Activated naive CD8-positive, alpha-beta T cell treated with anti-CD3 and anti-CD28 coated beads, Interleukin-2, amount 50 U/mL, for 24 hours (primary cell): ENCODE data around the gene FAT1.
"Not testable (repeated sequence)": the region's sequence is repeated elsewhere in the genome, so short reads cannot be mapped to it uniquely, and the experiment has no call there.

Source experiments
- ATAC-seq: fragments of 150-1000 bp; cut with Tn5 transposase; one replicate; pipeline ENCODE4 v1.10.0; 2021
- DNase-seq: peaks from one replicate; pipeline ENCODE4 v3.0.0; 2021
- H3K27ac Mint-ChIP-seq: one replicate; pipeline ENCODE4 v1.8.0; 2021; ENCODE audit warnings: mild to moderate bottlenecking, mixed read lengths
- H3K27me3 Mint-ChIP-seq: one replicate; pipeline ENCODE4 v1.8.0; 2021; ENCODE audit warnings: mixed read lengths
- H3K36me3 Mint-ChIP-seq: one replicate; pipeline ENCODE4 v1.8.0; 2021; ENCODE audit warnings: low read depth, mixed read lengths
- H3K4me1 Mint-ChIP-seq: one replicate; pipeline ENCODE4 v1.8.0; 2021; ENCODE audit warnings: mixed read lengths
- H3K4me3 Mint-ChIP-seq: one replicate; pipeline ENCODE4 v1.8.0; 2021; ENCODE audit warnings: mild to moderate bottlenecking, moderate library complexity, mixed read lengths
- H3K9me3 Mint-ChIP-seq: one replicate; pipeline ENCODE4 v1.8.0; 2021; ENCODE audit warnings: mixed read lengths

Gene FAT1

DNA sequence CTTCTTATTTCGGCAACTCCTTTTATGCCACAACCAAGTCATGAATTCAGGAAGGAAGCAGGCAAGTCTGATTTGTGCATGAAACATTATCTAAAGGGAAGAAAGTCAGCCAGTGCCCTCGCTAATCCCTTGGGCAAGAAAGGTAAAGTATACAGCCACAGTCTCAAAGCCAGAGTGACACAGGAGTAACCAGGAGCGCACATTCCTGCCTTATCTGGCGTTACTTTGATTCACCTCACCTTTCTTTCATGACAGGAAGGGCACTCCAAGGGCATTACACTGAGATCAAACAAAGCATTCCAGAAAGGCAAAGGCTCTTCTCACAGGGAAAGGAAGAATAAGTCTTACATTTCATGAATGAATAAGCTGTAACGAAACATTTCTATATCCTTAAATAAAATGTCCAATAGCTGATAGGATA is 38.8 kb downstream of the FAT1 start:
- no peak overlapping the region for H3K4me3 Mint-ChIP-seq
- DNase-seq (no peak), ATAC-seq (no peak)
- H3K27me3 Mint-ChIP-seq: no peaks in the 10 kb centered on the region
- H3K36me3 Mint-ChIP-seq: no peaks in the 10 kb centered on the region
- no peaks in the 10 kb centered on the region for H3K4me1 Mint-ChIP-seq
- H3K27ac Mint-ChIP-seq: no peak overlapping the region
- H3K9me3 Mint-ChIP-seq: peaks cover 15% of the 10 kb centered on the region

DNA sequence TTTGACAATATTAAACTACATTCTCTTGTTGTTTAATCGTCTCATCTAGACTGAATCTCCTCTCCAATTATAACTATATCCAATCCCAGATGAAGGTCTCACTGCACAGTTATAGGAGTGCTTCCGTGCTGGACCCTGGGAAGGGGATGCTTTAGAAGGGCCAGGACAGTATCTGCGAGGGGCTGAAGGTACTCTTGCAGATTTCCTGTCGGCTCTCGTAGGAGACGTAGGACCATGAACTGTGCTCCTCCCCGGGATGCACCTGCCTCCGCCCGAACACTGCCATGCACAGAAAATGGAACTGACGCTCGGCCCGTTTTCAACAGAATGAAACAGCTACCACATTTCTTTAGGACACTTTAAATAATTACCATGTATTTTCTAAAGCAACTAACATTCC is 39.4 kb downstream of the FAT1 start:
- H3K27me3 Mint-ChIP-seq: no peaks in the 10 kb centered on the region
- no peaks in the 10 kb centered on the region for H3K36me3 Mint-ChIP-seq
- ATAC-seq (no peak), DNase-seq (no peak)
- no peaks in the 10 kb centered on the region for H3K4me1 Mint-ChIP-seq
- peaks cover 8% of the 10 kb centered on the region for H3K9me3 Mint-ChIP-seq
- H3K4me3 Mint-ChIP-seq: no peak overlapping the region
- H3K27ac Mint-ChIP-seq: no peak overlapping the region

DNA sequence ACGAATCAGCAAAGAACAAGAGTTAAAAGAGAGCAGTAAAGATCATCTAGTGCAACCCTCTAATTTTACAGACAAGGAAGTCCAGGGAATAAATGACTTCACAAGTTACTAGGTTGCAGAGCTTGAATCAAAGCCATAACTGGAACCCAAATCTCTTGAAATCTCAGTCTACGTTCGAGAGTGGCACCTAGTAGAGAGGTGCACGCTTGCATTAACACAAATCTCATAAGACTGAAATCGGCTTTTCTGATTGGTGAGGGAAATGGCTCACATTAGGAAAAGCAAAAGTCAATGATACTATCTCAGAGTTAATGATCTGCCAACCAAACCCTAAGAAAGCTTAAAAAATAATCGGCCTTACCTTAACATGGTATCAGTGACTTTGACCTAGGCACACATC is 43.0 kb downstream of the FAT1 start:
- Mint-ChIP-seq H3K27ac (no peak overlapping the region), H3K4me1 (no peaks in the 10 kb centered on the region), H3K36me3 (no peaks in the 10 kb centered on the region), H3K4me3 (no peak overlapping the region), H3K27me3 (no peaks in the 10 kb centered on the region), H3K9me3 (peaks cover 8% of the 10 kb centered on the region)
- no peak for ATAC-seq
- DNase-seq: no peak

DNA sequence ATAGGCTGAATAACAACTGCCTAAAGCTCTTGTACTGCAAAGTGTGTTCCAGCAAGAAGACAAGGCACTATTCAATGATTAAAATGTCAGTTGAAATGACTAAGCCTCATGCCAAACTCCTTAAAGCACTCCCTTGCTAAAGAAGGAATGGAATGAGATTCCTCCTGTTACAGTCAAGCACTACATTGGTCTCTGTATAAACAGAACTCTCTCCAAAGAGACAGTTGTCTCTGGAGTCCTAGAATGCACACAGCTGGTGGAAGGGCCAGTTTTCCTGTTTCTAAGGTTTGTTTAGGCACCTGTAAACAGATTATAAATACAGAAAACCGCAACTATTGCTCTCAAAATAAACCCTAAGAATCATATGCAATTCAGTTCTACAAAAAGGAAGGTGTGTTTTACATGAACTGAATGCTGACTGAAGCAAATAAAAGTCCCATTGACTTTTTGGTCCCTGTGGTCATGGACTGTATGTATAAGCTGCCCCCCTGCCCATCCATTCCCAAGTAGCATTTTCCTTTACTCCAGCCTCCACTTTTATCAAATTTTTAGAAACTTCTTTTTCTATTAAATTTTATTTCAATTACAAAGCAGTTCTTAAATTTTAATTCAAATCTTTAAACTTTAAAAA is 47.0 kb downstream of the FAT1 start:
- ATAC-seq: no peak
- Mint-ChIP-seq H3K27ac (no peak overlapping the region), H3K4me3 (no peak overlapping the region), H3K27me3 (no peaks in the 10 kb centered on the region), H3K9me3 (peaks cover 7% of the 10 kb centered on the region), H3K4me1 (no peaks in the 10 kb centered on the region), H3K36me3 (no peaks in the 10 kb centered on the region)
- no peak for DNase-seq

DNA sequence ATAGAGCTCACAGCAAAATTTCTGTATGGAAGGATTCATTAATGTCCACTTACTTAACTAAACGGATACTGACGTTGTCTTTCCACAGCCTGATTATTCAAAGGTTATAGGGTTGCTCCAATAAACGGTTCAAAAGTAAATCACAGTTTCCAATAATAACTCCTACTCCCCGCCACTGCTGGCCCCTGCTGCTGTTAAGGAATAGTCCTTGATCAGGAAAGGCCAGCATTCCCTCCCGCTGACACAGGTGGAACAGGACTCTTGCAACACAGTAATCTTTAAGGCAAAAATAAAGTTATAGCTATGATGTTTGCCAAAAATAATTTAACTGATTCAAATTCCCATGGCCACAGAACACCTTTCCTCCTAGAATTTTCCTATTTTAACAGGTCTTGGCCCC is 53.9 kb downstream of the FAT1 start:
- Mint-ChIP-seq H3K36me3 (no peaks in the 10 kb centered on the region), H3K4me3 (no peak overlapping the region), H3K9me3 (no peaks in the 10 kb centered on the region), H3K4me1 (no peaks in the 10 kb centered on the region), H3K27me3 (no peaks in the 10 kb centered on the region), H3K27ac (no peak overlapping the region)
- ATAC-seq (no peak), DNase-seq (no peak)

DNA sequence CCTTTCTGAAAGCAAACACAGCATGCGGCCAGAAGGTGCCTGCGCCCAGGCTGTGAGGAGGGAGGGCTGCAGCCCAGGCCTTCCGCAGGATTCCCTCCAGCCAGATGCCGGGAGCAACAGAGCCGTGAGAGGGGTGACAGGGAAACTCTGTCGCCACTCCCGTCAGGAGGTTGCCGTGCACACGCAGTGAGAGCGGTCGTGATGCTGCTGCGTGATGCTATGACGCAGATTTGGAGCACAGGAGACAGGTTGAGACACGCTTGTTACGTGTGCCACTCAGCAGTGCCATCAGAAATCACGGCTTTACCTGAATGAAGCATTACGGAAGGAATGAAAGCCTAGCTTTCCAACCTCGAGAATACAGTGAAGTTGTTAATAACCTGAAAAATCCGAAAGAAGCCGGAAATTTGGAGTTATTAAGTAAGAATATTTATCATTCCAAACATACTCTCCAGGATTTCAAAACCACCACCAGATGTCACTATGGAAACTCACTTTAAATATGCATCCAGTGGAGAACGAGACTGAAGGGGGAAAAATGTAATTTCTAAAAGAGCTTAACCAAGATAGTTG is 54.4 kb downstream of the FAT1 start:
- Mint-ChIP-seq H3K4me3 (no peak overlapping the region), H3K4me1 (no peaks in the 10 kb centered on the region), H3K27me3 (no peaks in the 10 kb centered on the region), H3K9me3 (no peaks in the 10 kb centered on the region), H3K36me3 (no peaks in the 10 kb centered on the region), H3K27ac (no peak overlapping the region)
- ATAC-seq (no peak), DNase-seq (no peak)

DNA sequence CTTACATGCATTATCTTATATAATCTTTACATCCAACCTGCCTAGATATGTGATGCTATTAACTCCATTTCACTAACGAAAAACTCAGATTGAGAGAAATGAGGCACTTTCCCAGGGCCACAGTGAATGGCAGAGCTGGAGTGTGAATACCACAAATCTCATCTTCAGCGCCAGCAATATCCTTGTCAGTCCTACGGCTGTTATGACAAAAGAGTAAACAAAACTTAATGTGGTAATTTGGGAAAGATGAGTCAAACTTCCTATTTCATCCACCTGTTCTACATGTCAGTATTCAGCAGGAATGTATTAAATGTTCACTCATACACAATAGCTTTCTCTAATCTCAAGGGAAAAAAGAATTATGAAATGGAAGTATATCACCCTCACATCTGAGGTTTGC is 56.9 kb downstream of the FAT1 start:
- Mint-ChIP-seq H3K27ac (no peak overlapping the region), H3K27me3 (no peaks in the 10 kb centered on the region), H3K4me1 (no peaks in the 10 kb centered on the region), H3K9me3 (no peaks in the 10 kb centered on the region), H3K36me3 (no peaks in the 10 kb centered on the region), H3K4me3 (no peak overlapping the region)
- DNase-seq (no peak), ATAC-seq (no peak)

DNA sequence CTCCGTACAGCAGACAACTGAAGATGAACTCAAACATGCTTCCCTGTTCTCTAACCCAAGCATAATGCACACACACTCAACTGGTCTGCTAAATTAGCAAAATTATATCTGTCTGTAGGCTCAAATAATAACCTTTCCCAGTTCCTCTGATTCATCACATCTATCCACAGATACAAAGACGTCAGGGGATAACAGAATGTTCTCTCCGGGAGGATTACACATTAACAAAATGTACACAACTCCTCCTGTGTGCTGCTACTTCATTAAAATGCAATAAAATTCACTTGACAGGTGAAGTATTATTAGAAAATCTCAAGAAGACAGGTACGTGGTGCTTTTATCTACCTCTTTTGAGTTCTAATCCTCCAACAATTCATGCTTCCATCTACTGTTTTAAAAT is 57.4 kb downstream of the FAT1 start:
- H3K9me3 Mint-ChIP-seq: no peaks in the 10 kb centered on the region
- H3K4me3 Mint-ChIP-seq: no peak overlapping the region
- DNase-seq (no peak), ATAC-seq (no peak)
- no peaks in the 10 kb centered on the region for H3K4me1 Mint-ChIP-seq
- no peak overlapping the region for H3K27ac Mint-ChIP-seq
- no peaks in the 10 kb centered on the region for H3K27me3 Mint-ChIP-seq
- H3K36me3 Mint-ChIP-seq: no peaks in the 10 kb centered on the region

DNA sequence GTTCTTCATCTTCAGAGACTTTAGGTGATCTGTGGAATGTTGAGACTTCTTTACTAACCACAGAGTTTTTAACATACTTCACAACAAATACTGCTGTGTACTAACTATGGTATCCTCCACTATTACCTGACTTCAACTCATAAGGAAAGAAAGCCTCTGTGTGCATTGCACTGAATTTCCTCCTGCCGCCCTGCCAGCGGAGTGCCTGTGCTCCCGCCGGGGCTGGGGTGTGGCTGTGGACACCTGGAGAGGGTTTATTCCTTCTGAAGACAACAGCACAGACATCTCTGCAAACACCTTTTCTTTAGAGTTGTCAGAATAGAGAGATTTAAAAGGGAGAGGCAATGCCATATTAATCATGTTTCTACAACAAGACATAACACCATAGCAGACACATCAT is 63.3 kb downstream of the FAT1 start:
- H3K36me3 Mint-ChIP-seq: no peaks in the 10 kb centered on the region
- no peak overlapping the region for H3K27ac Mint-ChIP-seq
- no peaks in the 10 kb centered on the region for H3K4me1 Mint-ChIP-seq
- H3K27me3 Mint-ChIP-seq: no peaks in the 10 kb centered on the region
- DNase-seq (no peak), ATAC-seq (no peak)
- peaks cover 3% of the 10 kb centered on the region for H3K9me3 Mint-ChIP-seq
- no peak overlapping the region for H3K4me3 Mint-ChIP-seq

DNA sequence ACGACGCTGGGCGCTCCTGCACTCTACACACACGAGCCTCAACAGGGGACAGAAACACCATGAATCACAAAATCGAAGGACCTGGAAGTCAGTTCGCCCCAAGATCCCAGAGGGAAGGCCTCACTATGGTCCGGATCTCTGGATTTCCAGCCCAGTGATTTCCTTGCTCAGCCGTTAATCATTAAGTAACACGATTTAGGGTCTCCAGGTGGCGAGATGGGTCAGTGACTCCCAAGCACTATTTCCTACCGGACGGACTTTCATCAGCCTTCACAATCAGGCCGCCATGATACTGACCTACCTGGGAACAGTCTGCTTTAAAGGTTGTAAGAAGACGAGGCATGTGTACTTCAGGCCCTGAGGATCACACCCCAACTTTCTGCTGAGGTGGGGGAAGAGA is 63.7 kb downstream of the FAT1 start:
- DNase-seq (no peak), ATAC-seq (no peak)
- no peak overlapping the region for H3K4me3 Mint-ChIP-seq
- H3K27ac Mint-ChIP-seq: no peak overlapping the region
- H3K27me3 Mint-ChIP-seq: no peaks in the 10 kb centered on the region
- H3K9me3 Mint-ChIP-seq: peaks cover 3% of the 10 kb centered on the region
- no peaks in the 10 kb centered on the region for H3K4me1 Mint-ChIP-seq
- no peaks in the 10 kb centered on the region for H3K36me3 Mint-ChIP-seq

DNA sequence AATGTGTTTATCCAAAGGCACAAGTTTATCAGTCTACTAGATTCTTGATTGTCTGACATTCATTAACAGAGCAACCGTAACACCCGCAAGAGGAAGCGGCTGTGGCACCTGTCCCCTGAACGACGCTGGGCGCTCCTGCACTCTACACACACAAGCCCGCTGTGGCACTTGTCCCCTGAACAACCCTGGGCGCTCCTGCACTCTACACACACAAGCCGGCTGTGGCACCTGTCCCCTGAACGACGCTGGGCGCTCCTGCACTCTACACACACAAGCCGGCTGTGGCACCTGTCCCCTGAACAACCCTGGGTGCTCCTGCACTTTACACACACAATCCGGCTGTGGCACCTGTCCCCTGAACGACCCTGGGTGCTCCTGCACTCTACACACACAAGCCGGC is 64.2 kb downstream of the FAT1 start:
- not testable (repeated sequence) for H3K27me3 Mint-ChIP-seq, DNase-seq, H3K27ac Mint-ChIP-seq, ATAC-seq, H3K36me3 Mint-ChIP-seq, H3K4me3 Mint-ChIP-seq, H3K9me3 Mint-ChIP-seq, H3K4me1 Mint-ChIP-seq

DNA sequence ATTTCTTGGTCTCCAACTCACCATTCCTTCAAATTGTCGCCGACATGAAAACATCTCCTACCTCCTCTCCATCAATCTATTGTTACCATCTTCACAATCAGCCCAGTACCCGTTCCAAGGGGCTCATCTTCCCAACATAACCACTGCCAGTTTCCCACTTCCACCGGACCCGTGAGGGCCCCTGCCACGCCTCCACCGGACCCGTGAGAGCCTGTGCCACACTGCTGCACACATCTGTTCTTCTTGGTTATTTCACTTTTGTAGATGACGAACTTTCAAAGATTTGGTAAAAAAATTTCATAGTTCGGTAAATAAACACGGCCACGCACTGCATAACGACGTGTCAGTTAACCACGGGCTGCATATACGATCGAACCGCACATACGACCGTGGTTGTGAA is 65.0 kb downstream of the FAT1 start:
- Mint-ChIP-seq H3K27me3 (no peaks in the 10 kb centered on the region), H3K4me3 (no peak overlapping the region), H3K9me3 (peaks cover 3% of the 10 kb centered on the region), H3K4me1 (no peaks in the 10 kb centered on the region), H3K27ac (no peak overlapping the region), H3K36me3 (no peaks in the 10 kb centered on the region)
- DNase-seq (no peak), ATAC-seq (no peak)

DNA sequence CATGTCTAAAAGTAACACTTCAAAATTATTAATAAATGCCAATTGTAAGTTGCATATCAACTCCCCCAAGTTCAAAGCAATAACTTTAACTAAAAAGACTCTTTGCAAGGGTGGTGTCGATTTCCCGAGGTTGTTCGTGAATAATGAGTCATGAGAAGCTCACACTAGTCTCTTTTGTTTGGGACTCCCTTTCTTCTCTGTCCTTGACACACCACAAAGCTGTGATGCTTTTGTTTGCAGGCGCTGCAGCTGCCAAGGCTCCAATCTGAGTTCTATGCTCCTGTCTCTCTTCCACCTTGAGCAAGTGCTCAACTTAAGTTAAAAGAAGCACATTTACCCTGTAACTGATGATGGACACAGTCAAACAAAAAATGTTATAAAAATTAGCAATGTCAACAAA is 65.9 kb downstream of the FAT1 start:
- Mint-ChIP-seq H3K9me3 (peaks cover 3% of the 10 kb centered on the region), H3K36me3 (no peaks in the 10 kb centered on the region), H3K4me1 (no peaks in the 10 kb centered on the region), H3K27me3 (no peaks in the 10 kb centered on the region), H3K4me3 (no peak overlapping the region), H3K27ac (no peak overlapping the region)
- DNase-seq: no peak
- no peak for ATAC-seq

DNA sequence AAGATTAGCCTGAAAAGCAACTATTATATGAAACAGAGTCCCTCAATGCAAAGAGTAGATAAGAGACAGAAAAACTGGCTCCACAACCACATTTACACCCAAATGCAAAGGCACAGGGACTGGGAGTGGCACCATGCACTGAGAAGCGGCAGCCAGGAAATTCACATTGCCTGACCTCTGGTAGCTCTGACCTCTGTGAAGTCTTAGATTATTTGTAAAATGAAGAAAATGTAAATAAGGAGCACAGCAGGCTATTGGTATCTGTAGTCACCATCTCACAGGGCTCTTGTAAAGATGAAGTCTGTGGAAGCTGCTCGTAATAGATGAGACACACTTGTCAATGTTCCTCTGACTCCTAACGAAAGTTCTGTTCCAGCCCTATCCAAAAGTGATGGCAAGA is 69.7 kb downstream of the FAT1 start:
- Mint-ChIP-seq H3K4me3 (no peak overlapping the region), H3K27me3 (peaks cover 1% of the 10 kb centered on the region), H3K4me1 (no peaks in the 10 kb centered on the region), H3K9me3 (peaks cover 7% of the 10 kb centered on the region), H3K27ac (no peak overlapping the region), H3K36me3 (no peaks in the 10 kb centered on the region)
- no peak for ATAC-seq
- no peak for DNase-seq

DNA sequence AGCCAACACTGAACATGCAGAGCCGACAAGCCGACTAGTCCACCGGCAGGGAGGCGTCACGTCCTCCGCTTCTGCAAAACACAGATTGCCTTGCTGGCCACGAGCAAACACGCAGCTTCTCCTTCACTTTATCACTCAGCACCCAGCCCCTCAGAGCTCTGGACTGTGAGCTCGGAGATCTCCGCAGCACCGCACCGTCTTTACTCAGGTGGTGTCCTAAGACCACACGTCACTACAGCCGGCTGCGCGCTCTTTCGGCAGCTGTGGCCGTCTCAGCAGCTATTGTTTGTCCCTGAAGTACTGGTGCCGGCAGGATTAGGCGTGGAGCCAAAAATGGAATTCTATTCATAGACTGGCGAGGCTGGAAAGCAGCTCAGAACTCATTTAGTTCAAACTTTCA is 72.0 kb downstream of the FAT1 start:
- no peak overlapping the region for H3K27ac Mint-ChIP-seq
- DNase-seq: no peak

DNA sequence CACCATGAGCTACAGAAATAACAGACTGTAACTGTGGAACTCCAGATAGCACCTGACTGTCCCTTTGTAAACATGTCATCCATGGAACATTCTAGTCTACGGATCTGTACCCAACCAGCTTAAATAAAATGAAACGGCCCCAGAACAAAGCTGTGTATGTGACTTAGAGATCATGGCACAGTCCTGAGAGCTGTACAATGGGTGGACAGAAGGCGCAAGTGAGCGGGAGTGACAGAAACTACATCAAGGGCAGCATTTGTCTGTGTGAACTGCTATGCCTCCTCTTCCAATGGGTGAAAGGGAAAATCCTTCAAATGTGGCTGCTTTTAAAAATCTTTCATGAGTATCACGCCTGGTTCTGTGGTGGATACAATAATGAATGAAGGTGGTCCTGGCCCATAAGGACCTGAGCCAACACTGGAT is 72.5 kb downstream of the FAT1 start:
- DNase-seq (no peak), ATAC-seq (no peak)
- no peak overlapping the region for H3K4me3 Mint-ChIP-seq
- no peaks in the 10 kb centered on the region for H3K36me3 Mint-ChIP-seq
- no peak overlapping the region for H3K27ac Mint-ChIP-seq
- H3K4me1 Mint-ChIP-seq: no peaks in the 10 kb centered on the region
- H3K27me3 Mint-ChIP-seq: peaks cover 1% of the 10 kb centered on the region
- peaks cover 7% of the 10 kb centered on the region for H3K9me3 Mint-ChIP-seq

More for the DNA sequence above, 72.0 kb downstream of the FAT1 start:
- H3K4me1 Mint-ChIP-seq: no peaks in the 10 kb centered on the region
- H3K36me3 Mint-ChIP-seq: no peaks in the 10 kb centered on the region
- ATAC-seq: no peak
- H3K4me3 Mint-ChIP-seq: no peak overlapping the region
- H3K9me3 Mint-ChIP-seq: peaks cover 6% of the 10 kb centered on the region
- H3K27me3 Mint-ChIP-seq: peaks cover 1% of the 10 kb centered on the region
